Mesendoderm (in vitro differentiated cells): ENCODE results near the gene SND1.

Experiments
- DNase-seq: peaks from one replicate; pipeline ENCODE4 v3.0.0; 2013
- H2AK5ac ChIP-seq: 2 replicates; pipeline ENCODE4 v1.6.1; 2013; ENCODE audit warnings: low read length, inconsistent platforms
- H2BK120ac ChIP-seq: 2 replicates; pipeline ENCODE4 v1.6.1; 2013; ENCODE audit warnings: low read depth, mild to moderate bottlenecking, low read length, moderate library complexity, mixed read lengths
- H2BK15ac ChIP-seq: replicated peaks from 2 replicates; pipeline ENCODE4 v1.6.1; 2013; ENCODE audit warnings: low read depth, mild to moderate bottlenecking, moderate library complexity
- H2BK5ac ChIP-seq: 2 replicates; pipeline ENCODE4 v1.6.1; 2013; ENCODE audit warnings: low read length, inconsistent platforms
- H3K18ac ChIP-seq: 2 replicates; pipeline ENCODE4 v1.6.1; 2013; ENCODE audit warnings: mild to moderate bottlenecking, low read length, mixed read lengths
- H3K23ac ChIP-seq: one replicate; pipeline ENCODE4 v1.6.1; 2013; ENCODE audit warnings: low read length
- H3K27ac ChIP-seq: 2 replicates; pipeline ENCODE4 v1.5.1; 2013; ENCODE audit warnings: low read depth, mild to moderate bottlenecking, inconsistent platforms, low read length, moderate library complexity
- H3K27me3 ChIP-seq: 2 replicates; pipeline ENCODE4 v1.6.1; 2013; ENCODE audit warnings: low read length, control low read depth, mild to moderate bottlenecking, inconsistent platforms; ENCODE audit not compliant: insufficient read depth, poor library complexity
- H3K36me3 ChIP-seq: 2 replicates; pipeline ENCODE4 v1.6.1; 2013; ENCODE audit warnings: low read length, inconsistent platforms; ENCODE audit not compliant: control insufficient read depth, insufficient read depth
- H3K4ac ChIP-seq: one replicate; pipeline ENCODE4 v1.6.1; 2013; ENCODE audit warnings: low read depth, mild to moderate bottlenecking, low read length, moderate library complexity
- H3K4me1 ChIP-seq: 2 replicates; pipeline ENCODE4 v1.6.1; 2013; ENCODE audit warnings: low read depth, low read length, inconsistent platforms; ENCODE audit not compliant: control insufficient read depth
- H3K4me2 ChIP-seq: 2 replicates; pipeline ENCODE4 v1.6.1; 2013; ENCODE audit warnings: low read length
- H3K4me3 ChIP-seq: 2 replicates; pipeline ENCODE4 v1.5.1; 2013; ENCODE audit warnings: mild to moderate bottlenecking, low read length
- H3K56ac ChIP-seq: one replicate; pipeline ENCODE4 v1.6.1; 2013; ENCODE audit warnings: low read length
- H3K79me1 ChIP-seq: 2 replicates; pipeline ENCODE4 v1.6.1; 2013; ENCODE audit warnings: low read length, inconsistent platforms
- H3K79me2 ChIP-seq: 2 replicates; pipeline ENCODE4 v1.6.1; 2013; ENCODE audit warnings: mild to moderate bottlenecking, low read length; ENCODE audit not compliant: control insufficient read depth, insufficient read depth
- H3K9ac ChIP-seq: 2 replicates; pipeline ENCODE4 v1.6.1; 2013; ENCODE audit warnings: low read length, inconsistent platforms
- H4K5ac ChIP-seq: one replicate; pipeline ENCODE4 v1.6.1; 2013; ENCODE audit warnings: low read length
- H4K8ac ChIP-seq: one replicate; pipeline ENCODE4 v1.6.1; 2013; ENCODE audit warnings: low read depth, mild to moderate bottlenecking, control low read depth, low read length, moderate library complexity
- WGBS: extraction: QIAGEN DNeasy Blood & Tissue Kit; methylation state at CpG from one replicate; pipeline ENCODE4 v1.1.7; 2013; ENCODE audit warnings: low lambda C conversion rate, missing lambda C conversion rate; ENCODE audit not compliant: insufficient coverage; ENCODE audit errors: extremely low coverage; 5-methylcytosine and 5-hydroxymethylcytosine counted together

SND1 gene

DNA sequence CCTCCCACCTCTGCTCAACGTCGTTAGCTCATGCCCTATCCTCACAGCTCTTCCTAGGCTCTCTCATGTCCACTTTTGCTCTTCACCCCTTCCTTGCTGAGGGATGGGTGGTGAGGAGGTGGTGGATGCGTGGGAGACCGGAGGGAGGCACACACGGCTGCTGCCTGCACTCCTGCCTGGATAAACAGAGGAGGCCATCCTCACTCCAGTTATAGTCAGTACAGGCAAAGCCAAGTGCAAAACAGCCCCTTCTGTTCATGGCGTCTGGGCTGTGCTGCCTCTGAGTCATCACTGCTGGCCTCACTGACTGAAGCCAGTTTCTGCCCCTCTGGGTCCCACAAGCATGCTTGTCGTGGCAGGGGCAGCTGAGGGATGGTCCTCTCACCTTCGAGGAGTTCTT, 411.1 kb downstream of the SND1 start:
- no peak overlapping the region for H3K4ac ChIP-seq
- no peaks in the 10 kb centered on the region for H3K79me1 ChIP-seq
- no peak overlapping the region for H4K5ac ChIP-seq
- no peak overlapping the region for H3K27ac ChIP-seq
- no peak overlapping the region for H2BK5ac ChIP-seq
- WGBS: no CpG with 5 or more reads among the region's 8 CpGs
- no peaks in the 10 kb centered on the region for H3K79me2 ChIP-seq
- H3K36me3 ChIP-seq: no peaks in the 10 kb centered on the region
- H2BK120ac ChIP-seq: no peak overlapping the region
- no peak overlapping the region for H2AK5ac ChIP-seq
- H3K4me2 ChIP-seq: no peak overlapping the region
- H3K4me3 ChIP-seq: no peak overlapping the region
- no peak overlapping the region for H2BK15ac ChIP-seq
- no peak overlapping the region for H4K8ac ChIP-seq
- H3K56ac ChIP-seq: no peak overlapping the region
- no peaks in the 10 kb centered on the region for H3K4me1 ChIP-seq
- no peak overlapping the region for H3K18ac ChIP-seq
- no peak overlapping the region for H3K9ac ChIP-seq
- no peak overlapping the region for H3K23ac ChIP-seq
- H3K27me3 ChIP-seq: no peaks in the 10 kb centered on the region
- no peak for DNase-seq

DNA sequence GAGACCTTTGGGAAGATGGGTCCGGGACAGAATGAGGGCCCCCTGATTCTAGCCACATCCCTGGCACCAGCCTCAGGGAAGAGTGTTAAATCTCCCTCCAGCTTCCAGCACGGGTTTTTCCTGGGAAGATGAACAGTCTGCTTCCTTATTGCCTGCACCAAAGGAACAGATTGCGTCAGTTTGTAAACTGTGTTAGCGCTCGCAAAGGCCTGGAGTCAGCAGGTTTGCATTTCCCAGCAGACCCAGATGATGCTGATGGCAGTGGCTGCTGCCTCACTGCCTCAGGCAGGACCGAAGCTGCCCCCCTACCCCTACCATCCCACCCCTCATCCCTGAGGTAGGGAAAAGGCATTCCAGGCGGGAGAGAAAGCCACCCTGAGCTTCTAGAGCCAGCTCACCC, 413.9 kb downstream of the SND1 start:
- H3K23ac ChIP-seq: no peak overlapping the region
- no peak overlapping the region for H3K9ac ChIP-seq
- H2AK5ac ChIP-seq: no peak overlapping the region
- no peak overlapping the region for H3K4ac ChIP-seq
- H3K18ac ChIP-seq: no peak overlapping the region
- no peaks in the 10 kb centered on the region for H3K27me3 ChIP-seq
- H3K56ac ChIP-seq: no peak overlapping the region
- no peak overlapping the region for H3K4me3 ChIP-seq
- H2BK15ac ChIP-seq: no peak overlapping the region
- H3K27ac ChIP-seq: no peak overlapping the region
- no peak overlapping the region for H4K5ac ChIP-seq
- no peak overlapping the region for H3K4me2 ChIP-seq
- no peak for DNase-seq
- WGBS: no CpG with 5 or more reads among the region's 7 CpGs
- no peaks in the 10 kb centered on the region for H3K4me1 ChIP-seq
- no peaks in the 10 kb centered on the region for H3K79me1 ChIP-seq
- no peaks in the 10 kb centered on the region for H3K79me2 ChIP-seq
- H2BK120ac ChIP-seq: no peak overlapping the region
- no peak overlapping the region for H4K8ac ChIP-seq
- no peaks in the 10 kb centered on the region for H3K36me3 ChIP-seq
- H2BK5ac ChIP-seq: no peak overlapping the region

DNA sequence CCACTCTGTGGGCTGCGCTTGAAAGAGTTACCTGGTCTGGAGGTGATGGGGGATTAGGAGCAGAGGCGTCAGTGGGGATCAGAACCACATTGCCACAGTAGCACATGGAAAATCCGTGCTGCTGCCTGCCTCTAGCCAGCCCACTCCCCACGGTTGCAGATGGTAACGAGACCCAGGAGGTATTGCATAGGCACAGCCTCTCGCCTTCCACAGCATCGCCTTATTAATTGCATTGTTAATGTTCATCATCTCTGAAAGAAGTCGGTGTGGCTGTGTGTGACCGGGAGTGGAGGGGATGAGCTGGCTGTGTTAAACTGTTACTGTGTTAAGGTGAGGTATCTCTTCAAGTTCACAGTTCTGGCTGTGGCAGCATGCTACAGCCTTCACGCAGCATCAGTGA, 414.4 kb downstream of the SND1 start:
- no peak overlapping the region for H3K18ac ChIP-seq
- no peak overlapping the region for H4K5ac ChIP-seq
- no peaks in the 10 kb centered on the region for H3K36me3 ChIP-seq
- H2BK5ac ChIP-seq: no peak overlapping the region
- no peak overlapping the region for H3K56ac ChIP-seq
- no CpG with 5 or more reads among the region's 10 CpGs for WGBS
- H3K4me1 ChIP-seq: no peaks in the 10 kb centered on the region
- no peak overlapping the region for H3K9ac ChIP-seq
- H3K79me2 ChIP-seq: no peaks in the 10 kb centered on the region
- no peak overlapping the region for H3K4me3 ChIP-seq
- no peaks in the 10 kb centered on the region for H3K79me1 ChIP-seq
- no peak overlapping the region for H3K4ac ChIP-seq
- H3K27ac ChIP-seq: no peak overlapping the region
- no peak overlapping the region for H4K8ac ChIP-seq
- DNase-seq: no peak
- H2AK5ac ChIP-seq: no peak overlapping the region
- H3K4me2 ChIP-seq: no peak overlapping the region
- H2BK120ac ChIP-seq: no peak overlapping the region
- H3K23ac ChIP-seq: no peak overlapping the region
- no peak overlapping the region for H2BK15ac ChIP-seq
- no peaks in the 10 kb centered on the region for H3K27me3 ChIP-seq

DNA sequence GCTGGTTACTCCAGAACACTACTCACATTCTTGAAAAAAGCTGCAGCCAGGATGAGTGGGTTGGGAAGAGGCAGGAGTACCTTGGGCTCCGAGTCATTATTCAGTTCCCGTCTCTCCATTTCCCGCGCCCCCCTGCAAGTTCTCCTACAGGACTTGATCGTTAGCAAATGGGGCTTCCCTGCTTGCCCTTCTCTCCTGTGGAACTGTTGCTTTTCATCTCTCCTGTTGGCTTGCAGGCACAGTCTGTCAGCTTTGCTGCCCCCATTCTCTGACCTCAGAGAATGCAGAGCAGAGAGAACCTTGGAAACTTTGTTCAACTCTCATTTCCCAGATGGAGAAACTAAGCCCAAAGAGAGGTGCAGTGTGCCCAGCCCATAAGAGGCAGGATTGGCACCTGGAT, 414.9 kb downstream of the SND1 start:
- H3K79me1 ChIP-seq: no peaks in the 10 kb centered on the region
- H3K18ac ChIP-seq: no peak overlapping the region
- WGBS: no CpG with 5 or more reads among the region's 5 CpGs
- H3K4me3 ChIP-seq: no peak overlapping the region
- H3K56ac ChIP-seq: no peak overlapping the region
- H3K36me3 ChIP-seq: no peaks in the 10 kb centered on the region
- no peak overlapping the region for H4K5ac ChIP-seq
- no peak overlapping the region for H2BK5ac ChIP-seq
- H3K4me1 ChIP-seq: no peaks in the 10 kb centered on the region
- H3K27me3 ChIP-seq: no peaks in the 10 kb centered on the region
- H2BK15ac ChIP-seq: no peak overlapping the region
- no peak overlapping the region for H2BK120ac ChIP-seq
- H3K27ac ChIP-seq: no peak overlapping the region
- H4K8ac ChIP-seq: no peak overlapping the region
- no peak overlapping the region for H2AK5ac ChIP-seq
- H3K79me2 ChIP-seq: no peaks in the 10 kb centered on the region
- no peak overlapping the region for H3K4me2 ChIP-seq
- peak; percentile 27 for DNase-seq
- H3K4ac ChIP-seq: no peak overlapping the region
- H3K23ac ChIP-seq: no peak overlapping the region
- H3K9ac ChIP-seq: no peak overlapping the region

DNA sequence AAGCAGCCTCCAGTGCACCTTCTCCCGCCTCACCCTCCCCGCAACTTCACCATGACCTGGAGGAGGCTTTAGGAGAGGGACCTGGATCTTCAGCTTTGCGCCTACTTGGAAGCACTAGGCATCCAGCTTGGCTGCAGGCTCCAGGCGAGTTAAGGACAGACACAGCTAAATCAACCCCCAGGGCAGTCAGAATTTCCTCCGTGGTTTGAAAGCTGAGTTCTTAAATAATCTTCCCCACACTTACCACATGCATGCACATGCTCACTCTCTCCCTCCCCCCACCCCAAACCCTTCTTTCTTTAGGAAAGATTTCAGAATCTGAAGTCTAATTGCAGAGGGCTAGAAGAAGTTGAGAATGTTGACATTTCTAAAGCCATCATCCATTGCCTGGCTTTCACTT, 416.0 kb downstream of the SND1 start:
- H3K79me1 ChIP-seq: no peaks in the 10 kb centered on the region
- DNase-seq: no peak
- H2BK15ac ChIP-seq: no peak overlapping the region
- no peak overlapping the region for H3K18ac ChIP-seq
- no peak overlapping the region for H3K9ac ChIP-seq
- H3K4me3 ChIP-seq: no peak overlapping the region
- no peak overlapping the region for H3K56ac ChIP-seq
- no peaks in the 10 kb centered on the region for H3K27me3 ChIP-seq
- H3K23ac ChIP-seq: no peak overlapping the region
- no peak overlapping the region for H2AK5ac ChIP-seq
- H4K8ac ChIP-seq: no peak overlapping the region
- no peaks in the 10 kb centered on the region for H3K79me2 ChIP-seq
- no peak overlapping the region for H3K4ac ChIP-seq
- no peak overlapping the region for H2BK5ac ChIP-seq
- no CpG with 5 or more reads among the region's 5 CpGs for WGBS
- H3K27ac ChIP-seq: no peak overlapping the region
- no peak overlapping the region for H2BK120ac ChIP-seq
- no peak overlapping the region for H3K4me2 ChIP-seq
- no peaks in the 10 kb centered on the region for H3K36me3 ChIP-seq
- no peaks in the 10 kb centered on the region for H3K4me1 ChIP-seq
- no peak overlapping the region for H4K5ac ChIP-seq

DNA sequence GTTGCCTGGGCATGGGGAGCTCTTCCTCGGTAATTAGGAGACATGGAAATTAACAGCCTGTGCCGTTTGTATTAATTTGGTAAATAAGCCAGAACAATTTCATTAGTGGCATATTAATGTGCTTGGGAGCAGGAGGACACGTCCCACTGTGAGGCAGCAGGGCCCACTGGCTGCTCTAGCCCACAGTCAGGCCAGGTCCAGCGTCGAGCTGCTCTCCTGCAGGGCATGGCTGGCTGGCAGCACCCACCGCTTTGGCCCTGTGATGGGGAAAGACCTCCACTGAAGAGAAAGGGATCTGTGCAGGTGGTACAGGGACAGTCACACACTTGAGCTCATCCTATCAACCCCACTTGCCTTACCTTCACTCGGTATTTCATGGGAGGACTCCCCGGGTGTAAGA, 416.8 kb downstream of the SND1 start:
- H2BK5ac ChIP-seq: no peak overlapping the region
- no peak for DNase-seq
- no peak overlapping the region for H4K5ac ChIP-seq
- WGBS: no CpG with 5 or more reads among the region's 8 CpGs
- H2BK15ac ChIP-seq: no peak overlapping the region
- no peak overlapping the region for H3K4me3 ChIP-seq
- H3K4me1 ChIP-seq: no peaks in the 10 kb centered on the region
- H2AK5ac ChIP-seq: no peak overlapping the region
- H3K27me3 ChIP-seq: no peaks in the 10 kb centered on the region
- no peak overlapping the region for H2BK120ac ChIP-seq
- H3K4me2 ChIP-seq: no peak overlapping the region
- H3K18ac ChIP-seq: no peak overlapping the region
- no peak overlapping the region for H3K23ac ChIP-seq
- no peak overlapping the region for H3K56ac ChIP-seq
- H3K79me2 ChIP-seq: no peaks in the 10 kb centered on the region
- no peaks in the 10 kb centered on the region for H3K79me1 ChIP-seq
- no peak overlapping the region for H3K27ac ChIP-seq
- H3K36me3 ChIP-seq: no peaks in the 10 kb centered on the region
- no peak overlapping the region for H4K8ac ChIP-seq
- H3K4ac ChIP-seq: no peak overlapping the region
- H3K9ac ChIP-seq: no peak overlapping the region
